Naive thymus-derived CD8-positive, alpha-beta T cell (primary cell): Measurements from ENCODE around the gene MB. TPM values are rescaled to one million over a fixed set of nuclear protein-coding genes. Genes with fewer than 3 reads are reported as not detected.
"Not testable (repeated sequence)": the region's sequence is repeated elsewhere in the genome, so short reads cannot be mapped to it uniquely, and the experiment has no call there.

ENCODE experiments used
- ATAC-seq, 2 donors: fragments of 150-1000 bp; cut with Tn5 transposase in 1 of 2; sonication (Bioruptor Pico), chemical (Tn5 transposase) in 1 of 2; 1 replicate in 1 of 2; 2 replicates in 1 of 2; pipeline ENCODE4 v1.10.0; 2021; ENCODE audit warnings: mild to moderate bottlenecking in 2 of 2, moderate library complexity in 2 of 2
- POLR2A ChIA-PET: fragments of 350-600 bp; sonication (Branson Sonifier 250); formaldehyde crosslinking; loops from one replicate; lab custom pipeline; 2021; ENCODE audit warnings: antibody characterized with exemption; lab: Charles Lee
- DNase-seq, 10 donors: peaks; one replicate each; pipeline versions ENCODE4 v3.0.0 to v3.0.0-alpha.2; 2020 to 2022
- H3K27ac Mint-ChIP-seq, 10 donors: one replicate each; pipeline ENCODE4 v1.8.0; 2020 to 2022; ENCODE audit warnings: mild to moderate bottlenecking in 10 of 10, mixed read lengths in 10 of 10, moderate library complexity in 4 of 10, inconsistent platforms in 1 of 10
- H3K27me3 Mint-ChIP-seq, 5 donors: one replicate each; pipeline ENCODE4 v1.8.0; 2021 to 2022; ENCODE audit warnings: mixed read lengths in 5 of 5
- H3K36me3 Mint-ChIP-seq, 3 donors: one replicate each; pipeline ENCODE4 v1.8.0; 2020 to 2022; ENCODE audit warnings: mixed read lengths in 3 of 3, mild to moderate bottlenecking in 2 of 3, inconsistent platforms in 1 of 3
- H3K4me1 Mint-ChIP-seq, 4 donors: one replicate each; pipeline ENCODE4 v1.8.0; 2021 to 2022; ENCODE audit warnings: mixed read lengths in 4 of 4
- H3K4me3 Mint-ChIP-seq, 10 donors: one replicate each; pipeline ENCODE4 v1.8.0; 2020 to 2022; ENCODE audit warnings: mild to moderate bottlenecking in 10 of 10, mixed read lengths in 10 of 10, moderate library complexity in 6 of 10, inconsistent platforms in 1 of 10
- H3K9me3 Mint-ChIP-seq, 9 donors: one replicate each; pipeline ENCODE4 v1.8.0; 2020 to 2022; ENCODE audit warnings: mixed read lengths in 9 of 9, mild to moderate bottlenecking in 3 of 9, inconsistent platforms in 1 of 9, moderate library complexity in 1 of 9
- polyA plus RNA-seq, 3 donors: library from polyadenylated mRNA; unstranded; fragments of 300-500 nt; fragmentation: Illumina TruSeq; gene quantifications; one replicate each; pipeline ENCODE4 v1.2.3, GENCODE V29; 2021
- total RNA-seq, 8 experiments: library from RNA in 2 of 8; stranded (reverse) in 2 of 8; gene quantifications; one replicate each; pipeline ENCODE4 v1.2.3 and lab custom pipeline; 2021 to 2026

The MB gene
- total RNA-seq, result not detected
- polyA plus RNA-seq, result not detected
- 0 to 0.07 (median 0) reads per million in 6 experiments for total RNA-seq (lab: John Stamatoyannopoulos, UW)

GRCh38 chr22:35617137-35617755 is at the start of gene MB:
TSS of gene MB (minus strand) at chr22:35617329. CDS start at chr22:35617257, 72 bp downstream.
- POLR2A ChIA-PET, result interaction anchor here (1.5 kb wide), 1 partner anchor 32 kb away, joined by 3 read pairs; no protein-coding TSS in a partner anchor
- H3K4me3 Mint-ChIP-seq, result no peak within 1 kb of the TSS
- peaks cover under 1 to 19% (median 12%) of the 10 kb centered on the region in 4 donors for H3K4me1 Mint-ChIP-seq
- ATAC-seq (no peak), DNase-seq (no peak)
- H3K27me3 Mint-ChIP-seq, result peaks cover 0 to 5% (median 0%) of the 10 kb centered on the region in 5 donors
- no peak within 1 kb of the TSS for H3K27ac Mint-ChIP-seq
- no peaks in the 10 kb centered on the region for H3K36me3 Mint-ChIP-seq
- no peaks in the 10 kb centered on the region for H3K9me3 Mint-ChIP-seq

- Mint-ChIP-seq H3K36me3 (peaks cover 4 to 48% (median 46%) of the 10 kb centered on the region in 3 donors), H3K4me1 (peaks cover 3 to 22% (median 15%) of the 10 kb centered on the region in 4 donors), H3K27ac (peak overlapping the region in 3 of 10 donors; percentile 11 to 47 (median 44)), H3K9me3 (peaks cover 0 to 20% (median 3%) of the 10 kb centered on the region in 9 donors)
- ATAC-seq, H3K4me3 Mint-ChIP-seq, H3K27me3 Mint-ChIP-seq, DNase-seq: not testable (repeated sequence)
- POLR2A ChIA-PET, result interaction anchor here (0.6 kb wide), 1 partner anchor 40 kb away, joined by 3 read pairs; no protein-coding TSS in a partner anchor
Observed at GRCh38 chr22:35666699-35667098, 49.6 kb upstream of the MB start.

GRCh38 chr22:35664955-35665587 is 47.9 kb upstream of the MB start:
- Mint-ChIP-seq H3K36me3 (peaks cover 4 to 52% (median 49%) of the 10 kb centered on the region in 3 donors), H3K27me3 (no peaks in the 10 kb centered on the region), H3K9me3 (peaks cover 0 to 17% (median 3%) of the 10 kb centered on the region in 9 donors), H3K27ac (peak overlapping the region in 3 of 10 donors; percentile 33 to 59 (median 44)), H3K4me1 (peaks cover 11 to 38% (median 31%) of the 10 kb centered on the region in 4 donors), H3K4me3 (no peak overlapping the region)
- POLR2A ChIA-PET, result no interaction called here
- no peak for ATAC-seq
- DNase-seq, result no peak

GRCh38 chr22:35663371-35663770 is 46.2 kb upstream of the MB start:
- peaks cover 16 to 55% (median 46%) of the 10 kb centered on the region in 4 donors for H3K4me1 Mint-ChIP-seq
- ATAC-seq (no peak), DNase-seq (no peak)
- POLR2A ChIA-PET, result interaction anchor here (0.6 to 1.8 kb wide), 3 partner anchors 14 to 1620 kb away, joined by 3 to 5 read pairs (median 4); partner anchors contain the start of gene APOL6
- no peaks in the 10 kb centered on the region for H3K27me3 Mint-ChIP-seq
- H3K27ac Mint-ChIP-seq, result peak overlapping the region; percentile 46 to 98 (median 96)
- H3K4me3 Mint-ChIP-seq, result peak overlapping the region; percentile 16 to 73 (median 42)
- H3K9me3 Mint-ChIP-seq, result peaks cover 0 to 16% (median 5%) of the 10 kb centered on the region in 9 donors
- peaks cover 13 to 64% (median 61%) of the 10 kb centered on the region in 3 donors for H3K36me3 Mint-ChIP-seq

- Mint-ChIP-seq H3K4me1 (peaks cover 20 to 59% (median 50%) of the 10 kb centered on the region in 4 donors), H3K4me3 (peak overlapping the region in 8 of 10 donors; percentile 9 to 81 (median 46)), H3K9me3 (peaks cover 0 to 16% (median 5%) of the 10 kb centered on the region in 9 donors), H3K36me3 (peaks cover 17 to 64% (median 61%) of the 10 kb centered on the region in 3 donors), H3K27me3 (no peaks in the 10 kb centered on the region), H3K27ac (peak overlapping the region; percentile 93 to 98 (median 96))
- ATAC-seq (no peak), DNase-seq (no peak)
- POLR2A ChIA-PET, result interaction anchor here (1.8 kb wide), 1 partner anchor 15 kb away, joined by 5 read pairs; the partner anchor contains the start of gene APOL6
Observed at GRCh38 chr22:35662914-35663313, 45.8 kb upstream of the MB start.

- POLR2A ChIA-PET, result interaction anchor here (0.9 to 1.2 kb wide), 4 partner anchors 8 to 31 kb away, joined by 3 to 26 read pairs (median 4); partner anchors contain the start of gene APOL6
- ATAC-seq, result no peak
Observed at GRCh38 chr22:35661464-35661863, 44.3 kb upstream of the MB start.

GRCh38 chr22:35660291-35661127 is 43.4 kb upstream of the MB start:
- H3K36me3 Mint-ChIP-seq, result peaks cover 17 to 69% (median 66%) of the 10 kb centered on the region in 3 donors
- H3K4me1 Mint-ChIP-seq, result peaks cover 26 to 78% (median 72%) of the 10 kb centered on the region in 4 donors
- DNase-seq (peak; percentile 27 to 83 (median 64)), ATAC-seq (peak; percentile 80 to 89)
- POLR2A ChIA-PET, result interaction anchor here (0.6 to 1.2 kb wide), 5 partner anchors 9 to 194 kb away, joined by 3 to 26 read pairs (median 3); partner anchors contain the start of gene APOL6
- peaks cover 0 to 11% (median 3%) of the 10 kb centered on the region in 9 donors for H3K9me3 Mint-ChIP-seq
- H3K27me3 Mint-ChIP-seq, result no peaks in the 10 kb centered on the region
- peak overlapping the region; percentile 53 to 85 (median 75) for H3K4me3 Mint-ChIP-seq
- H3K27ac Mint-ChIP-seq, result peak overlapping the region; percentile 93 to 98 (median 96)

More at GRCh38 chr22:35661464-35661863, 44.3 kb upstream of the MB start:
- peaks cover 26 to 73% (median 63%) of the 10 kb centered on the region in 4 donors for H3K4me1 Mint-ChIP-seq
- H3K9me3 Mint-ChIP-seq, result peaks cover 0 to 11% (median 3%) of the 10 kb centered on the region in 9 donors
- no peaks in the 10 kb centered on the region for H3K27me3 Mint-ChIP-seq
- peaks cover 17 to 64% (median 60%) of the 10 kb centered on the region in 3 donors for H3K36me3 Mint-ChIP-seq
- no peak for DNase-seq
- peak overlapping the region; percentile 93 to 98 (median 96) for H3K27ac Mint-ChIP-seq
- H3K4me3 Mint-ChIP-seq, result peak overlapping the region; percentile 53 to 85 (median 75)

- peaks cover 0 to 11% (median 0%) of the 10 kb centered on the region in 9 donors for H3K9me3 Mint-ChIP-seq
- peaks cover 17 to 67% (median 65%) of the 10 kb centered on the region in 3 donors for H3K36me3 Mint-ChIP-seq
- no peaks in the 10 kb centered on the region for H3K27me3 Mint-ChIP-seq
- H3K4me1 Mint-ChIP-seq, result peaks cover 39 to 94% (median 89%) of the 10 kb centered on the region in 4 donors
- H3K27ac Mint-ChIP-seq, result peak overlapping the region; percentile 93 to 98 (median 96)
- ATAC-seq, result no peak
- no peak for DNase-seq
- POLR2A ChIA-PET, result interaction anchor here (1.9 to 2.1 kb wide), 2 partner anchors 9 to 10 kb away, joined by 12 to 16 read pairs; partner anchors contain the start of gene APOL6
- H3K4me3 Mint-ChIP-seq, result peak overlapping the region in 3 of 10 donors; percentile 4 to 53 (median 17)
Observed at GRCh38 chr22:35657571-35658312, 40.6 kb upstream of the MB start.

- no peak overlapping the region for H3K4me3 Mint-ChIP-seq
- H3K27me3 Mint-ChIP-seq, result no peaks in the 10 kb centered on the region
- peak overlapping the region in 9 of 10 donors; percentile 55 to 96 (median 76) for H3K27ac Mint-ChIP-seq
- peaks cover 0 to 11% (median 0%) of the 10 kb centered on the region in 9 donors for H3K9me3 Mint-ChIP-seq
- H3K4me1 Mint-ChIP-seq, result peaks cover 34 to 92% (median 82%) of the 10 kb centered on the region in 4 donors
- ATAC-seq (no peak), DNase-seq (no peak)
- POLR2A ChIA-PET, result interaction anchor here (2.1 kb wide), 1 partner anchor 8 kb away, joined by 12 read pairs; the partner anchor contains the start of gene APOL6
- H3K36me3 Mint-ChIP-seq, result peaks cover 17 to 66% (median 66%) of the 10 kb centered on the region in 3 donors
Observed at GRCh38 chr22:35656284-35656752, 39.2 kb upstream of the MB start.

GRCh38 chr22:35653824-35654223 is 36.7 kb upstream of the MB start:
- Mint-ChIP-seq H3K27me3 (no peaks in the 10 kb centered on the region), H3K9me3 (peaks cover 0 to 11% (median 0%) of the 10 kb centered on the region in 9 donors), H3K4me1 (peaks cover 32 to 90% (median 82%) of the 10 kb centered on the region in 4 donors), H3K4me3 (peak overlapping the region in 8 of 10 donors; percentile 0 to 67 (median 12)), H3K27ac (peak overlapping the region; percentile 36 to 96 (median 82)), H3K36me3 (peaks cover 12 to 65% (median 59%) of the 10 kb centered on the region in 3 donors)
- DNase-seq, result no peak
- POLR2A ChIA-PET, result no interaction called here
- no peak for ATAC-seq
